Left forelimb (tissue), 1 donor: ENCODE data around the gene RCAN2.

Source experiments
- DNase-seq: peaks from one replicate; pipeline ENCODE4 v3.0.0-alpha.2; 2018; ENCODE audit warnings: low spot score

The RCAN2 gene

DNA sequence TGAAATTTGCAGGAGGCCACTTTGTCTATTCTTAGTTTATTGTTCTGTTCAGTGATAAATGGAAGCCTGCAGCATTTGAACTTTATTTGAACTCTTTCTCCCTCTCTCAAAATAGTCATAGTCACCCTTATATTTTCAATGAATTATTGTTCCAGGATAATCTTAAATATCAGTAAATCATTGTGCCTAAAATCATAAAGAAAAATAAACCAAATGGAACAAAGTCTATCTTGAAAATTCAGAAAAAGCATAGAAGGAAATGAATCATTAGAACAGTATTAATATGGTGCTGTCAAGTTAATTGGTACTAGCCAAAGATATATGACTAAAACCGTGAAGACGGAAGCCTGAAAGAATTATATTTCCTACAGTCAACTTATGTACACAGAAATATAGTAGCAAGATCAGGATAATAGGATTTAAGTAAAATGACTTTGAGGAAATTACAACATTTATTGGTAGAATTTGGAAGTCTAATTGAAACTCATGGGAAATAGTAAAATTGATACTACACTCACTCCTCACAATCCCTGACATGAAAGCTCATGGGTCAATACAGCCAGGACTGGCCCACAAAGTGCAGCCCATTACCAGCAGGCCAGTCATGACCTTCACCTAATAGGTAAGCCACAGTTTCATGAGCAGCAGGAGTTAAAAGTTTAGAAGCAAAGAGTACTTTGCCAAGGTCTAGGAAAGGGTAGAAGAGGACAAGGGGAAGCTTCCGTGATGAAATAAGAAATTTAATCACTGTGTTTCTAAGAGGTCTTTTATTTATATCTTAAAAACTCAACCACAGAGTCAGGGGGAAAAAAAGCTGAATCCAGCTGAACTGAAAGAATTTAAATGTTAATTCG is 200.6 kb downstream of the RCAN2 start:
- no peak for DNase-seq

GRCh38 chr6:46289898-46290297 is 201.4 kb downstream of the RCAN2 start:
- DNase-seq: no peak

DNA sequence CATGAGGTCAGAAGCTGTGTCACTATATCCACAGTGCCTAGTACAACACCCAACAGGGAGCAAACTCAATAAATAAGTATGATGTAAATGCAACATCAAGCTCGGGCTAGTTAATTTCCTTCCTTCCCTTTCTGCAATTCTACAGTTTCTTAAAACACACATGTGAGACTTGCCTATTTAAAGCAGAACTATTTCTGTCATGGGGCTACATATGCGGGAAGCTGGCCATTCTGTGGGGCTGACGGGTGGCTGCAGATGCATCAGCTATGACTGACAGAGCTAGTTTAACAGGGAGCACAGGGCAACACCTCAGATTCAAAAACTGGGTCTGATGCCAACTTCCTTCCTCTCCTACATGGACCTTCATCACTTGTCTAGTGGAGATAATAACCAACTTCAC is 202.4 kb downstream of the RCAN2 start:
- no peak for DNase-seq

DNA sequence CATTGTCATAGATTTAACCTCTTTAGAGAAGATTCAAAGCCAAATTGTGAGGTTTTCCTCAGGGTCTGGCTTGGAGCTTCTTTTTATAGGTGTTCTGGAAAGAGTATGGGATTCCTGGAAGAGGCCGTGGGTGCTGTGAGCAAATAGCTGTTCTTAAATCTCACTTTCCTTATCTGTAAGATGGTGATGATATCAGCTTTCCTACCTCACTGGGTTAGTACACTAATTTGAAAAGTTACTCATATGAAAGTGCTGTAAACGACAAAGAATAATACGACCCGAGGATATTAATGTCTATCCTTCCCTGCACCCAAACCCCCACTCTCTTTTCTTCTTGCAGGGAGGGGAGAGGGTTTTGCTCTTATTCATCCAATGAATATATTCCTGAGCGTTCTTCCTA is 203.6 kb downstream of the RCAN2 start:
- DNase-seq: no peak

GRCh38 chr6:46287043-46287442 is 204.2 kb downstream of the RCAN2 start:
- DNase-seq: no peak

DNA sequence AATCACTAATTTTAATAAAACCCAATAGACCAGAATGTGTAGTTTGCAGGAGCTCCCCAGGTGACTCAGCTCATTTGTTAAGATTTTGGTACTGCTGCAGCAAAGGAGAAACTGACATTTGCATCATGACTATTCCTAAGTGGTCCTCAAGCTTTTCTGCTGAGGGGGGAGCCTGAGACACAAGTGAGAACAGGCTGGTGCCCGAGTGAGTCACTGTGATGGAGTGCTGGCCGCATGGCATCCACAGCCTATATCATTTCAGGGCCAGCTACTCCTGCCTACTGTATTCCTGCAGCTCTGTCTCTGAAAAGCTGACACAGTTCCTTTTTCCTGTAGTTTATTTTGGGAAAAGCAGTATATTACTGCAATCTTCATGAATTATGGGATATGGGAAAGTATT is 206.8 kb downstream of the RCAN2 start:
- no peak for DNase-seq

DNA sequence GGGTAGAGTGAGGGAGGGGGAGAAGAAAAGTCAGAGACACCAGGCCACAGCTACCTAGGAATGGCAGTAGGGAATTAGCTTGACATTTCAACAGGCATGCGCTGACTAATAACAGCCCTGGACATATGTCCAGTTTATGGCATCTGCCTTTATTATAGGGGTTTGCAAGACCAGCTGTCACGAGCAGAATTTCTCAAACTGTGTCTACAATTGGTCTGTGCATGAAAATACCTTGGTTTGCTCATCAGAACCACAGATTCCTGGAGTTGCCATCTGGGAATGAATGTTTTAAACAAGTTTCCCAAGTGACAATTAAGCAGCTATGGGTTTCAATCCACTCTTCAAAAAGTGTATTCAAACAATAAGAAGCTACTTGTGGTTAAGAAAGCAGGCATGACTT is 210.1 kb downstream of the RCAN2 start:
- DNase-seq: no peak

DNA sequence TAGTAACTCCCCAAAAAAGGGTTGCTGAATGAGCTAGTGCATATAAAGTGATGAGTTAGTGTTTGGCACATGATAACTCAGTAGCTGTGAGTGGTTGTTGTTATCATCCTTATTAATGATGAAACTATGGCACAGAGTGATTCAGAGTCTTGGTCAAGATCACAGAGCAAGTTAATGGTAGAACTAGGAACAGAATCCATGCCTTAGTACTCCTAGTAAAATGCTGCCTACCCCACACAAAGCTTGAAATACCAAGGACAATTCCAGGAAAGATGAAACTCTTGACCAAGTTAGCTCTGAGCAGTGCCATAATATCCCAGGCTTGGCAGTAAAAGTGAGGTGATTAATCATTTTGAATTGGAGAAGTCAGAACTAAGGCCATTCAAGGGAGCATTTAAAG is 211.4 kb downstream of the RCAN2 start:
- no peak for DNase-seq

DNA sequence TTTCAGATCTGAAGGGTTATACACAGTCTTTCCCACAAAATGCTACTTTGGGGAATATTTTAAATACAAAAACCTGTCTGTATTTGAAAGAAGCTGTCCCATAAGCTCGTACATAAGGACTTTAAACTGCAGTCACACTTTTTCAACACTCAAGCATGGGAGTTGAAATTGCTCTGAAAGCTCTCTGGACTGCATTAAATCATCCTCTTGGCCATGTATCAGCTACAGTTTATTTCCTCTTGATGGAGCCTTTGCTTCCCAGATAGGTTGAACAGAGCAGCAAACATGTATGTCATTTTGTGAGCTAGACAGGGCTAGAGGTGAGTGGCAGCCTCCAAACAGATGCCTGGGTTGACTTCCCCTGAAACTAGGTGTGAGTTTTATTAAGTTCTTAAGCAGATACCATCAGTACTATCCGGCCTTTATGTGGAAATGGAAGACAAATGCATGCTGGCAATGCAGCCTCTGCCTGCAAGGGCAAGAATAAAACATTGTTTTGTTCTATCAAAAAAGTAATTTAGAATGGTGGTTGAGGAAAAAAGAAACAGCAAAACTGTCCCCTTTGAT is 214.6 kb downstream of the RCAN2 start:
- DNase-seq: no peak

- no peak for DNase-seq
These were observed 216.7 kb downstream of the RCAN2 start for GRCh38 chr6:46274502-46274901.

DNA sequence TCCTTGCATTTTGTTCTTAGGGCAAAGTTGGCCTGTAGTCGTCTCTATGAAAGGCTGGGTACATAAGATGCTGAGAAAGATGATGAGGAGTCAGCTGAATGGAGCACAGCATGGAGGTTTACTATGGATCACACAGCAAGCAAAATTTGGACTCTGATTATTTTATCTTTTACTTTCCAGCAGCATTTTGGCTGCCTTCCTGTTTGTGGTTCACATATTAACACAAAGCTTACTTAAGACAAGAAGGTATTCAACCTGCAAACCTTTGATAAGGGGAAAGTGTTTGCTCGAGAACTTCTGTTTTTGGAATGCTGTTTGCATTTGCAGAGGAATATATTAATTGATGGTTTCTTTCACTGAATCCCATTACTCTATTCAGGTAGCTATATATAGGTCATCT is 217.3 kb downstream of the RCAN2 start:
- no peak for DNase-seq

GRCh38 chr6:46271728-46272127 is 219.5 kb downstream of the RCAN2 start:
- no peak for DNase-seq

DNA sequence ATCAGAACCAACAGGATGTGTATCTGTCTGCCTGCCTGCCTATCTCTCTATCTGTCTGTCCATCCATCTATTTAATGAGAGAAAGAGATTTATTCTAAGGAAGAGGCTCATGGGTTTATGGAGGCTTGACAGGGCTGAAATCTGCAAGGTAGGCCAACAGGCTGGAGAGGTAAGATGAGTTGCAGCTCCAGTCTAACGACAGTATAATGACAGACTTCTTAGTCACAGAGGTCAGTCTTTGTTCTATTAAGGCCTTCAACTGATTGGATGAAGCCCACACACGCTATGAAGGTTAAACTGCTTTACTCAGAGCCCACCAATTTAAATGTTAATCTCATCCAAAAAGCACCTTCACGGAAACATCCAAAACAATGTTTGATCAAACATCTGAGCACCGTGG is 220.1 kb downstream of the RCAN2 start:
- no peak for DNase-seq

DNA sequence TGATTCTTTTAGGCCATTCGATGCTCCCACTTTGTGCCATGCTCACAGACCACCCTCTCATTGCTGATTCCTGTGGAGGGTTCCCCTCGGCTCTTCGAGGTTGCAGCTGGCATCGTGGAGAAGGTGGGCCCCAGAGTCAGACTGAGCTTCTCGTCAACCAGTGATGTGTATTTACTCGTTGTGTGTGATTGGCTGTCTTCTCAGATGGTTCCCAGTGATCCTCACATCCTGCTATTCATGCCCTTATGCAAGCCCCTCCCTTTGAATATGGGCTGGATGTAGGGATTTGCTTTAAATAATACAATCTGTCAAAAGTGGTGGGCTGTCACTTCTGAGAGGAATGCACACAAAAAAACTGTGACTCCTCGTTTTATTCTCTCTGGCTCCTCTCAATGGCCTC is 220.9 kb downstream of the RCAN2 start:
- no peak for DNase-seq

GRCh38 chr6:46269447-46270229 is 221.6 kb downstream of the RCAN2 start:
- DNase-seq: no peak

DNA sequence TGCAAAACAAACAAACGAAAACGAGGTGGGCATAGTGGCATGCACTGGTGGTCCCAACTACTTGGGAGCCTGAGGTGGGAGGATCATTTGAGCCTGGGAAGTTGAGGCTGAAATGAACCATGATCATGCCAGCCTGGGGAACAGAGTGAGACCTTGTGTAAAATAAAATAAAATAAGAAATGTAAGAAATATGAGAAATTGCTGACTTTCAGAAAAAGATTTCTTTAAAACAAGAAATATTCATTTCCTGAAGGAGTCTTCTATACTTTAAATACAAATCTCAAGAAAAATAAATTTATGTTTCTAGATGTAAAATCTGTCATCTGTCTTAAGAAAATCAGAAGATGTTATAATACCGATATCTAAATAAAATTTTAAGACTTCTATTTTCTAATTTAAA is 223.7 kb downstream of the RCAN2 start:
- no peak for DNase-seq

GRCh38 chr6:46265373-46265772 is 225.9 kb downstream of the RCAN2 start:
- DNase-seq: no peak

DNA sequence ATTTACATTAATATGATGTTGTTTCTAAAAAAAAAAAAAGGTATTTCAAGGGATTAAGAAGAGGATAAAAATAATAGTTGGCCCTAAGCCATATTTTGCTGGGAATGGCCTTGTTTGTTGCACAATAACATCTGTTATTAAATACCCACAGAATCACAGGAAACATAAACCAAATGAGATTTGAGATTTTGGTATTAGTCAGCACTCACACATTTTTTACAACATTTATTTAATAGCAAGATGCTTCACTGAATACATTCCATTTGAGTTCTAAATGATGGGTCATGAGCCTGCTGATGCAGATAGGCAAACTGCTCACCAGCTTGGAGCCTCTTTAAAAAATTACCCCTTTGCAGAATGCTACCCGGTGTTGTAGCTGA is 227.6 kb downstream of the RCAN2 start:
- DNase-seq: no peak

GRCh38 chr6:46262928-46263706 is 228.1 kb downstream of the RCAN2 start:
- DNase-seq: no peak

- DNase-seq: no peak
These were observed 233.0 kb downstream of the RCAN2 start for GRCh38 chr6:46258249-46258648.

DNA sequence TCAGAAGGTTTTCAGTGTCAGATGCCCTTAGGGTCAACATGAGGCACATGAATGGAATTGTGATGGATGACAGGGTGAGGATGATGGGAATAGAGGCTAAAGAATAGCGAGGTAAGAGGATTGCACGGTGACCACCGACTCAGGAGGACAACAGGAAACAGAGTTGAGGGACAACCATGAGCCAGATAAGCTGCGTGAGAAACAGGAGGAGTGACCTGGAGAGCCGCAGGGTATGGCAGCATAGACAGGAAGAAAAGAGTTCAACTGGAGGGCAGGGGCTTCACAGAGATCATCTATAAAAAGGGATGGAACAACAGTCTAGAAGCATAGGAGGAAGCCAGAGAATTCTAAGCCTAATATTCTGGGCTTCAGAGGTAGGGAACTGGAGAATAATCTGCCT is 235.7 kb downstream of the RCAN2 start:
- no peak for DNase-seq

GRCh38 chr6:46254946-46255345 is 236.3 kb downstream of the RCAN2 start:
- no peak for DNase-seq
